Muscle of arm (tissue), 12 donors: ENCODE measurements around the gene WNT3A. TPM values are rescaled to one million over a fixed set of nuclear protein-coding genes. Genes with fewer than 3 reads are reported as not detected.

ENCODE experiments used
- DNase-seq: peaks from one replicate; pipeline ENCODE4 v3.0.0-alpha.2; 2013
- polyA plus RNA-seq, 12 donors: library from polyadenylated mRNA; unstranded; fragments of 120-200 nt; gene quantifications; one replicate each; pipeline ENCODE4 v1.2.1, GENCODE V29; 2013; ENCODE audit not compliant: insufficient read length in 12 of 12

WNT3A gene
- polyA plus RNA-seq, 12 donors = 0.04 to 2.0 (median 0.38) TPM; not detected in 8

GRCh38 chr1:228084325-228084724 is 77.5 kb downstream of the WNT3A start:
- DNase-seq = no peak

- no peak for DNase-seq
These were observed 78.0 kb downstream of the WNT3A start for GRCh38 chr1:228084797-228085196.

DNA sequence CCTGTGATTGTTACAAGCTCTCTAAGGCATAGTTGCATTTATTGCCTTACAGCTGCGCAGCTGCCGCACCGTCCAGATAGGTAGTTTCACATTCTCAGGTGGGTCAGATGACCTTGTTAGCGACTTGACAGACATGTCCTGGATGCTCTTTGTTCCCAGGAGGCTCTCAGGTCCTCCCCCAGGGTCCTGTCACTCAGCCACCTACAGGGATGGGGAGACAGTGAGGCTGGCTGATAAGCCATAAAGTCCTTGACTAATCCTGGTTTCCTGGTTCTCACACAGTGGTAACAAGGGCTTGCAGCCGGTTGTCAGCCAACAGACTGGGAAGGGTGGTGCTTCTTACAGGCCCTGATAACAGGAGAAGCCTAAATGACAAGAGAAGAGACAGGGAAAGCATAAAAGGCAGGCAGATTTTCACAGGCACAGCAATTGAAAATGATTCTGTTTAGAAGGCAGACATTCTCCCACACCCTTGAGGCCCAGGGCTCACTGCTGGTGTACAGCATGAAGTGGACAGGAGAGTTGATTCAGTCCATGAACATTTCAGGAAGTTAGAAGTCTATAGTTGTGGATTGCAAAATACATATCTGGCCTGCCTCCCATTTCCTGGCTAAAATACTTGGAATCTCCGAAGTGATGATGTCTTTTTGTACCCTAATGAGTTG is 78.6 kb downstream of the WNT3A start:
- no peak for DNase-seq

- no peak for DNase-seq
These were observed 81.0 kb downstream of the WNT3A start for GRCh38 chr1:228087771-228088251.

DNA sequence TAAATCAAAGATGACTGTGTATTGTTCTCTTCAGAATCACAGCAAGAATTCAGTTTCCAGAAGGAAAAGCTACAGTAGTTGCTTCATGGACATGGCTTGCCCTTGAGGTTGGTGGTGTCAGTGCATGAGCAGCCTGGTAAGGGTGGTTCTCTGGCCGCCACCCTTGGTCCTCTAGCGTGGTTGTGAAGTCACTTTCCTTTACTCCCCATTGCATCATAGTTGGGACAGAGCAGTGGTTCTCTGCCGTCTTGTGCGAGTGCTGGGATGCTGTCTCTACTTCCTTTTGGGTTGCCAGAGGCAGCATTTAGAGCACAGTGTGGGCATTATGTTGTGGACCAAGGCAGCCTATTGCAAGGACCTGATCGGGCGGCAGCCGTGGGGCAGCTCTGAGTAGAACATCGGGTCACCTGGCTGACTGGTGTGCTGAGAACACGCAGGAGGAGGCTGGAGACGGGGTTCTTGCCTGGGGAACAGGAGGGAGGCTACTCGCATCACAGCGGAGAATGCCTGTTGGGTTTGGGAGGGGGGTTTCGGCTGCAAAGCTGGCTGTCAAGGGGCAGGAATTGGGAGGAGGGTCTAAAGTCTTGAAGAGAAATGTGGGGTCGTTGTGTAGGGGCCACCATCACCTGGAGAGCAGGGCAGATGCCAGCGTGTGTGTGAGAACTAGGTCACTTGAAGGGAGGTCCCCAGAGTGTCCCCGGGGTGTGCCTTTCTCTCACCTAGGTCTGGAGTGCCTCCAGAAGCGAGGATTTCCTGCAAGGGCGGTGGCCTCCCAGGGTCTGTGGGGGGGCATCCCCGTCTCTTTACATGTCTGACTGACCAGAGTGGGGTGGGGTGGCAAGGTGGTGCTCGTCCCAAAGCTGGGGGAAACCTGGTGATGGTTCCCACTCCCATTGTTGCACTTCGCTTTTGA is 82.0 kb downstream of the WNT3A start:
- no peak for DNase-seq

DNA sequence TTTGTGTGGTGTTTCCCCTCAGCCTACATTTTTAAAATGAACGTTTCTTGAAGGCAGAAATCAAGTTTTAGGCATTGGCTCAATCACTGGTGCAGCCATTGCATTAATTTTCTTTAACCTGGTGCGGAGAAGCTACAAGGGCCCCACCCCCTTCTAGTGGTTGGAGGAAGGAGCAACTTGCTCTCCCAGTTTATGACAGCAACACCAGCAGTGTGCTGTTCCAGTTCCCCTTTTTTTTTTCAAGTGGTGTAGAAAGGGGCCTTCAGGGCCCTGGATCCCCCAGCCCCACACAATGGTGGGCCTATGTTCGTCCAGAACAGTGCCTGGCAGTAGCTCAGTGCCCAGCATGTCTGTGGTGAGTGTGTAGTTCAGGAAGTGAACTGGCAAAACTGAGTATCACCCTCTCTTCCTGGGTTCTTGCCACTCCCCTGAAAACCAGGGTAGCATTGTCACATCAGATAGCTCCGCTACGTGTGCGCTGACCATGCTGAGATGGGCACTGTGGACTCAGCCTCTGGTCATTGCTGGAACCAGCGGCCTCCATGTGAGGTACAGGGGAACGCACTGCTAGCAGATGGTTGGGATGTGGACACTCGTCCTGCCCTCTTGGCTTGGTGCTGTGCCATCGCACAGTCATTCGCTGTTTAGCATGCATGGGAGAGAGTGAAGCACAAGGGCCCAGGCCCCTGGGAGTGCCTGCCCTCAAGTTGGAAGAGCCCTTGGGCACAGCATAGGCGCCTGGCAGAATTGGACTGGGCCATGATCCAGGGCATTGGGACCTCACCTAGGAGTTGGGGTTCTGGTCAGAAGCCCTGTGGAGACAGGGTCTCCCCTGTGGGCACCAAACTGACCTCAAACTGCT is 83.0 kb downstream of the WNT3A start:
- DNase-seq = no peak

GRCh38 chr1:228090613-228091081 is 83.8 kb downstream of the WNT3A start:
- DNase-seq = no peak

DNA sequence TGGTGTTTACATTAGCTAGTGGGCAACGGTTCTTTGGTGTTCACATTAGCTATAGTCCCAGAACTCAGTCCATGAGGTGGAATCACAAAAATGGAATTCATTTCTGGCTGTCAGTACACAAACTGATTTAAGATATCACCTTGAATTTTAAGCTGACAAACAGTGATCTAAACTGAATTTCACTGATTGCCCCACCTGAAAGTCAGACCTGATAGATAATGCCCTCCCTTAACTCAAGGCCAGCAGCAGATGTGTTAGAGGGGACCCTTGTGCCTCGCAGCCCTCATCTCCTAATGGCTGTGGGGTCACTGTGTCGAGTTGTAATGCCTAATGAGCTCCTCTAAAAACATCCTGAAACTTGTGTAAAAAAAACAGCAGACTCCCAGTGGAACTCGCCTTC is 84.3 kb downstream of the WNT3A start:
- DNase-seq = no peak

GRCh38 chr1:228092342-228093049 is 85.7 kb downstream of the WNT3A start:
- no peak for DNase-seq

DNA sequence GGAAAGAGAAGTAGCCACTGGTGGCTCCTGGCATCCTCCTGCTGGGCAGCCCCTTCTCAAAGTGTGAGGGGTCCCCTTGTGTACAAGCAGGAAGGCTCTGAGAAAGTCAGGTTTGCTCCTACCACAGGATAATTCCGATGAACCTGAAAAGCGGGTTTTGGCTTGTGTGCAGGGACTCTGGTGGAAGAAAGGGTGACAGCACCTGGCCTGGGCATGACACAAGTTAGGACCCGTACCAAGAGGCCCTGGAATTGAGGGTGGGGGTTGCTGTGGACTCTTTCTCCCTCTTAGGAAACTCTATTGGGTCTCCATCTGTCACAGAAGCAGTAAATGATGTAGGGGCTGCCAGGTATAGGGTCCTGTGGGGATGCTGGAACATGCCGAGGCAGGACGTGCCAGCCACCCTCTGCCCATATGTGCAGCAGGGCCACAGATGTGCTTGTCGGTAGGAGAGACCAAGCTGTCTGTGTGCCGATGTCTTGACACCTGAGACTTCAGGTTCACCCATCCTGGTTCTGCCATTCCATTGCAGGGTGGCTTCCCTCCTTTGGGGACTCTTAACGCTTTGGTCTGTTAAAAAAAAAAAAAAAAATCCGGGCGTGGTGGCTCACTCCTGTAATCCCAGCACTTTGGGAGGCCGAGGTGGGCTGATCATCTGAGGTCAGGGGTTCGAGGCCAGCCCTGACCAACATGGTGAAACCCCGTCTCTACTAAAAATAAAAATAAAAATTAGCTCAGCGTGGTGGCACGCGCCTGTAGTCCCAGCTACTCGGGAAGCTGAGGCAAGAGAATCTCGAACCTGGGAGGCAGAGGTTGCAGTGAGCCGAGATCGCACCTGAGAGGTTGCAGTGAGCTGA is 86.5 kb downstream of the WNT3A start:
- DNase-seq = no peak

- no peak for DNase-seq
These were observed 87.7 kb downstream of the WNT3A start for GRCh38 chr1:228094432-228095016.

GRCh38 chr1:228095161-228095560 is 88.4 kb downstream of the WNT3A start:
- no peak for DNase-seq

DNA sequence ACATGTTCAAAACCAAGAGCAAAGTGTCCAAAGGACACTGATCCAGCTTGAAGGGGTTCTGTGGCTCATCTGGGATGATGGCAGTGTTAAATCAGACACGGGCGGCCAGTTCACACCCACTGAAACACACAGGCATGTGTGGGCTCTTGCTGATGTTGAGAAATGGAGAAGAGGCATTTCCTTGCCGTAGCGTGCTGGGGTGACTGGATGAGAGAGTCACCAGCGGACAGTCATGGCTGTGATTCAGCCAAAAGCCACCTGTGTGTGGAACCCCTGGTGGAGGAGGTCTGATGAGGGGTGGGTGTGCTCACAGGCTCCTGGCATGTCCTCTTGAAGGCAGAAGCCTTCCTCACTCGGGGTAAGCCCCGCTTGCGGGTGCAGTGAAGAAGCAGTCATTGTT is 89.1 kb downstream of the WNT3A start:
- DNase-seq = no peak

GRCh38 chr1:228096416-228097332 is 89.9 kb downstream of the WNT3A start:
- DNase-seq = no peak

GRCh38 chr1:228097333-228098081 is 90.7 kb downstream of the WNT3A start:
- DNase-seq = no peak

GRCh38 chr1:228098323-228098931 is 91.6 kb downstream of the WNT3A start:
- DNase-seq = no peak

DNA sequence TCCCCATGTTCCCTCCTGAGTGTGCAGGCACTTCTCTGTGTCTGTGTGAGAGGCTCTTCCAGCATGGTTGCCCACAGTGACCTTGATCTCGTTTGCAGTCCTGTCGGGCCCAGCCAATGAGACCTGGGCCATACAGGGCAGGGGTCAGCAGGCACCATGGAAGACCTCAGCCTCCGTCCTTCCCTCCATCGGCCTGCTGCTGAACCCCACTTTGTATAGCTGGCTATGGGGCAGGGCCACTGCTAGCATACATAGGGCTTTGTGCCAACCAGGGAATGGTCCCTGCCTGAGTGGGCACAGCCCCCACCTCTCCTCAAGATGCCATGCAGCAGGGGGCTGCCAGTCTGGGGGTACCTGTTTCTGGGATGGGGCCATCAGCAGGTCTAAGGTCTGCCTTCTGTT is 92.5 kb downstream of the WNT3A start:
- DNase-seq = no peak
